ENCODE data around the gene KRT38. TPM values are rescaled to one million over a fixed set of nuclear protein-coding genes. Genes with fewer than 3 reads are reported as not detected.

The KRT38 gene
- total RNA-seq, 1 donor from 2014 or later, result not detected

- Histone ChIP-seq H3K4me1 (no peaks in the 10 kb centered on the region), H2AFZ (replicated peaks) (no peak overlapping the region), H3K4me2 (no peak overlapping the region), H3F3A (ENCODE audit: low read depth) (no peaks in the 10 kb centered on the region), H3K36me3 (no peaks in the 10 kb centered on the region), H3K79me2 (ENCODE audit: low read depth) (no peaks in the 10 kb centered on the region), H3K27me3 (no peaks in the 10 kb centered on the region), H3K27ac (no peak overlapping the region), H3K9me3 (ENCODE audit: low read depth) (no peaks in the 10 kb centered on the region), H3K4me3 (no peak overlapping the region), H3K9ac (no peak overlapping the region), H4K20me1 (ENCODE audit: low read depth) (no peaks in the 10 kb centered on the region)
- Mint-ChIP-seq H3K9me3 (peaks cover 8% of the 10 kb centered on the region), H3K36me3 (no peaks in the 10 kb centered on the region), H3K27ac (no peak overlapping the region), H3K27me3 (ENCODE audit: insufficient read depth, low read depth) (peaks cover 10% of the 10 kb centered on the region), H3K4me1 (peaks cover 4% of the 10 kb centered on the region), H3K4me3 (no peak overlapping the region)
- no peak for TF ChIP-seq EZH2phosphoT487 (IDR thresholded peaks at IDR 0.05)
- TF ChIP-seq EZH2 (IDR thresholded peaks at IDR 0.05), result no peak
- no peak for TF ChIP-seq CTCF (IDR thresholded peaks at IDR 0.05)
- DNase-seq (ENCODE audit: low spot score), result no peak
Observed at GRCh38 chr17:41386227-41386626, 54.6 kb downstream of the KRT38 start.

Small RNAs within 50 kb of the gene (small RNA-seq; reads per million reads assigned to genes)
- 0.32 reads per million, percentile 30 among the genes with 10 or more reads in this experiment for gene RNU2-32P

Other genes with a start within 250 kb of the KRT38 start
- gene KRTAP9-2, start 214.3 kb downstream of the KRT38 start, total RNA-seq (ENCODE audit: low replicate concordance), result not detected in 2 replicates
- not detected in 2 replicates for gene KRTAP9-3, start 208.5 kb downstream of the KRT38 start, total RNA-seq (ENCODE audit: low replicate concordance)
- gene KRTAP9-8, start 203.0 kb downstream of the KRT38 start, total RNA-seq (ENCODE audit: low replicate concordance), result not detected in 2 replicates
- gene KRTAP9-4, start 191.3 kb downstream of the KRT38 start, total RNA-seq (ENCODE audit: low replicate concordance), result not detected in 2 replicates
- gene KRTAP9-9, start 185.6 kb downstream of the KRT38 start, total RNA-seq (ENCODE audit: low replicate concordance), result not detected in 2 replicates
- gene KRTAP9-6, start 175.6 kb downstream of the KRT38 start, total RNA-seq (ENCODE audit: low replicate concordance), result not detected in 2 replicates
- not detected in 2 replicates for gene KRTAP9-7, start 165.3 kb downstream of the KRT38 start, total RNA-seq (ENCODE audit: low replicate concordance)
- not detected in 2 replicates for gene KRTAP29-1, start 138.1 kb downstream of the KRT38 start, total RNA-seq (ENCODE audit: low replicate concordance)
- not detected in 2 replicates for gene KRTAP16-1, start 131.7 kb downstream of the KRT38 start, total RNA-seq (ENCODE audit: low replicate concordance)
- not detected in 2 replicates for gene KRTAP17-1, start 125.3 kb downstream of the KRT38 start, total RNA-seq (ENCODE audit: low replicate concordance)
- not detected in 2 replicates for gene KRT33A, start 90.2 kb downstream of the KRT38 start, total RNA-seq (ENCODE audit: low replicate concordance)
- not detected in 2 replicates for gene KRT33B, start 71.2 kb downstream of the KRT38 start, total RNA-seq (ENCODE audit: low replicate concordance)
- gene KRT34, start 58.7 kb downstream of the KRT38 start, total RNA-seq (ENCODE audit: low replicate concordance), result not detected in 2 replicates
- gene KRT31, start 43.4 kb downstream of the KRT38 start, total RNA-seq (ENCODE audit: low replicate concordance), result not detected in 2 replicates
- not detected in 2 replicates for gene KRT37, start 16.4 kb downstream of the KRT38 start, total RNA-seq (ENCODE audit: low replicate concordance)
- gene KRT32, start 26.4 kb upstream of the KRT38 start, total RNA-seq (ENCODE audit: low replicate concordance), result not detected in 2 replicates
- gene KRT35, start 40.2 kb upstream of the KRT38 start, total RNA-seq (ENCODE audit: low replicate concordance), result not detected in 2 replicates
- not detected in 2 replicates for gene KRT36, start 48.9 kb upstream of the KRT38 start, total RNA-seq (ENCODE audit: low replicate concordance)
- gene KRT13, start 64.6 kb upstream of the KRT38 start, total RNA-seq (ENCODE audit: low replicate concordance), result not detected in 2 replicates
- gene KRT15, start 77.9 kb upstream of the KRT38 start, total RNA-seq (ENCODE audit: low replicate concordance), result 0.15 TPM in 1 of 2 replicates, not detected in the other
- gene KRT19, start 87.3 kb upstream of the KRT38 start, total RNA-seq (ENCODE audit: low replicate concordance), result 114 and 184 TPM in 2 replicates
- not detected in 2 replicates for gene KRT9, start 131.1 kb upstream of the KRT38 start, total RNA-seq (ENCODE audit: low replicate concordance)
- not detected in 2 replicates for gene KRT14, start 145.9 kb upstream of the KRT38 start, total RNA-seq (ENCODE audit: low replicate concordance)
- gene KRT16, start 171.8 kb upstream of the KRT38 start, total RNA-seq (ENCODE audit: low replicate concordance), result not detected in 2 replicates
- not detected in 2 replicates for gene KRT17, start 183.6 kb upstream of the KRT38 start, total RNA-seq (ENCODE audit: low replicate concordance)
- 60.7 and 91.4 TPM in 2 replicates for gene EIF1, start 247.9 kb upstream of the KRT38 start, total RNA-seq (ENCODE audit: low replicate concordance)

Measured in neural progenitor cell (in vitro differentiated cells).